ENCODE results near the gene FAIM. TPM values are rescaled to one million over a fixed set of nuclear protein-coding genes. Genes with fewer than 3 reads are reported as not detected.
"Not testable (repeated sequence)": the region's sequence is repeated elsewhere in the genome, so short reads cannot be mapped to it uniquely, and the experiment has no call there.

FAIM gene
- total and polyA plus RNA-seq, 2 of the 8 experiments (the other 6 are each of a cell fraction or from before 2014, with no cell fraction given) = 1.2 to 7.1 TPM

DNA sequence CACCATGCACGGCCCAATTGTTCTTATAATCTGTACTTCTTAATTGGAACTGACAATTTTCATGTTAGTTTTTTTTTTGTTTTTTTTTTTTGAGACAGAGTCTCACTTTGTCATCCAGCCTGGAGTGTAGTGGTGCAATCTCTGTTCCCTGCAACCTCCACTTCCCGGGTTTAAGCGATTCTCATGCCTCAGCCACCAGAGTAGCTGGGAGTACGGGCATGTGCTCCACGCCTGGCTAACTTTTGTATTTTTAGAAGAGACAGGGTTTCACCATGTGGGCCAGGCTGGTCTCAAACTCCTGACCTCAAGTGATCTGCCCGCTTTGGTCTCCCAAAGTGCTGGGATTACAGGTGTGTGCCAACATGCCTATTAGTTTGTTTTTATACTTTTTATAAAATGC, 72.4 kb downstream of the FAIM start:
- H3K14ac ChIP-seq (ENCODE audit: insufficient read length); DNase-seq (ENCODE audit: low read depth in 1 of 2, low spot score in 2 of 2); H2AFZ ChIP-seq (ENCODE audit: low read length); H3K27me3 ChIP-seq (replicated peaks in 1 of 4; ENCODE audit: control insufficient read depth in 3 of 4, extremely low read depth in 1 of 4, insufficient read depth in 3 of 4, low read length in 3 of 4); H3K27ac ChIP-seq (ENCODE audit: low read depth, low read length); H3K79me1 ChIP-seq (ENCODE audit: low read depth, low read length); H3K4me3 ChIP-seq (ENCODE audit: extremely low read depth in 1 of 4, insufficient read depth in 2 of 4, low read depth in 3 of 4, low read length in 4 of 4); H3K23ac ChIP-seq (ENCODE audit: insufficient read length); H2BK12ac ChIP-seq (ENCODE audit: low read depth, low read length); H2BK120ac ChIP-seq (replicated peaks; ENCODE audit: low read depth, low read length); FAIRE-seq; POLR2A ChIA-PET (ENCODE audit: partially characterized antibody); H2AK5ac ChIP-seq (ENCODE audit: low read depth, low read length); H2BK20ac ChIP-seq (ENCODE audit: low read length); H3K4me1 ChIP-seq (replicated peaks in 1 of 4; ENCODE audit: control insufficient read depth in 3 of 4, insufficient read depth in 4 of 4, low read length in 3 of 4); H4K91ac ChIP-seq (replicated peaks; ENCODE audit: insufficient read length, low read length); H3K23me2 ChIP-seq (ENCODE audit: low read depth, low read length); H3K9ac ChIP-seq (replicated peaks in 1 of 4; ENCODE audit: extremely low read depth in 1 of 4, low read depth in 3 of 4, low read length in 3 of 4); H3K79me2 ChIP-seq (ENCODE audit: control insufficient read depth in 1 of 2, insufficient read depth in 2 of 2, low read length in 2 of 2); H4K8ac ChIP-seq (ENCODE audit: extremely low read depth, insufficient read depth, low read length); H4K20me1 ChIP-seq (replicated peaks in 1 of 2; ENCODE audit: control insufficient read depth in 1 of 2, insufficient read depth in 2 of 2, low read length in 2 of 2); H3K9me3 ChIP-seq (ENCODE audit: insufficient read depth in 2 of 2, low read depth in 1 of 2, low read length in 1 of 2); H3K56ac ChIP-seq (replicated peaks; ENCODE audit: insufficient read length, low read depth, low read length); H4K5ac ChIP-seq (ENCODE audit: insufficient read length, low read depth, low read length); H2BK15ac ChIP-seq (ENCODE audit: low read length); H2BK5ac ChIP-seq (ENCODE audit: low read depth, low read length); H3K18ac ChIP-seq (ENCODE audit: extremely low read depth, low read length); H3K4ac ChIP-seq (replicated peaks; ENCODE audit: insufficient read length, low read depth, low read length); H3K4me2 ChIP-seq (ENCODE audit: insufficient read depth in 1 of 2, low read depth in 2 of 2, low read length in 2 of 2); CTCF ChIA-PET (ENCODE audit: partially characterized antibody): not testable (repeated sequence)
- H3K36me3 ChIP-seq (ENCODE audit: control insufficient read depth in 2 of 4, insufficient read depth in 4 of 4, low read length in 3 of 4) = peaks cover 0 to 16% (median 9%) of the 10 kb centered on the region in 4 experiments; a peak in 4 of 8 replicates
- 87% methylated on average over 6 of the region's 6 CpGs; no CpG with 5 or more reads in 1 of the 2 experiments for WGBS, 2 experiments (ENCODE audit: extremely low coverage in 1 of 2, insufficient coverage in 1 of 2, insufficient read length in 1 of 2, insufficient replicate concordance in 2 of 2, low coverage in 1 of 2, low lambda C conversion rate in 2 of 2, missing lambda C conversion rate in 1 of 2)
